ENCODE data around the gene ITPA. TPM values are rescaled to one million over a fixed set of nuclear protein-coding genes. Genes with fewer than 3 reads are reported as not detected.

ITPA gene
- total RNA-seq, 2 donors from 2014 or later, result 43.9 to 48.0 TPM

DNA sequence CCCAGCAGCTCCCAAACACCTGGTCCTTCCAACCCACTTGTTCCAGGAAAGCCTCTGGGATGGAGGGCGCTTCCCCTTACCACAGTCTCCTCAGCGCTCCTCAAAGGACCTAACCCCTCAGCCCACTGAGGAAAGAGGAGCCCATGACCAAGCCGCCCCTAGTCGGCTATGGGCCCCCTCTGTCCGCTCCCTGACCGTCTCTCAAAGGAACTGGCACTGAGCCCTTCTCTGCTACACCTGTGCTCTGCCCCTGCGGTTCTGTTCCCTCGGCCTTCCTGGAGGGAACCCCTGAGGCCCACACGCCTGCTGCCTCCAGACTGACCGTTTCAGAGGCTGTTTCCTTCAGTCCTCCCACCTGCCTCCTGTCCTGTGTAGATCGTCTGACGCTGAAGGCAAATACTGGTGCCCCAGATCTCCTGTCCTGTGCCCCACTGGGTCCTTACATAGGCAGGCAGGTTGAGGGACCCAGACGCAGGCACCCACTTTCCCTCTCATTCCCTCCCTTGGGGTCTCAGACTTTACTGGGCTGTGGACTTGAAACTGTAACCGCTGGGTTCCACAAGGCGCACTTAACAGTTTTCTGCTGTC is 31.6 kb downstream of the ITPA start:
- no peak for DNase-seq (ENCODE audit: low spot score)
- H3K36me3 ChIP-seq, result no peaks in the 10 kb centered on the region
- no peak overlapping the region for H3K4me3 ChIP-seq
- no peak overlapping the region for H3K27ac ChIP-seq
- whole genome bisulfite sequencing, result 85% methylated on average over 15 of the region's 15 CpGs
- no peaks in the 10 kb centered on the region for H3K9me3 ChIP-seq
- TF ChIP-seq POLR2A (IDR thresholded peaks at IDR 0.05) (no peak), POLR2AphosphoS5 (IDR thresholded peaks at IDR 0.05) (no peak)
- TF ChIP-seq, protein P1, sequence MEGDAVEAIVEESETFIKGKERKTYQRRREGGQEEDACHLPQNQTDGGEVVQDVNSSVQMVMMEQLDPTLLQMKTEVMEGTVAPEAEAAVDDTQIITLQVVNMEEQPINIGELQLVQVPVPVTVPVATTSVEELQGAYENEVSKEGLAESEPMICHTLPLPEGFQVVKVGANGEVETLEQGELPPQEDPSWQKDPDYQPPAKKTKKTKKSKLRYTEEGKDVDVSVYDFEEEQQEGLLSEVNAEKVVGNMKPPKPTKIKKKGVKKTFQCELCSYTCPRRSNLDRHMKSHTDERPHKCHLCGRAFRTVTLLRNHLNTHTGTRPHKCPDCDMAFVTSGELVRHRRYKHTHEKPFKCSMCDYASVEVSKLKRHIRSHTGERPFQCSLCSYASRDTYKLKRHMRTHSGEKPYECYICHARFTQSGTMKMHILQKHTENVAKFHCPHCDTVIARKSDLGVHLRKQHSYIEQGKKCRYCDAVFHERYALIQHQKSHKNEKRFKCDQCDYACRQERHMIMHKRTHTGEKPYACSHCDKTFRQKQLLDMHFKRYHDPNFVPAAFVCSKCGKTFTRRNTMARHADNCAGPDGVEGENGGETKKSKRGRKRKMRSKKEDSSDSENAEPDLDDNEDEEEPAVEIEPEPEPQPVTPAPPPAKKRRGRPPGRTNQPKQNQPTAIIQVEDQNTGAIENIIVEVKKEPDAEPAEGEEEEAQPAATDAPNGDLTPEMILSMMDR (IDR thresholded peaks at IDR 0.05), result no peak
- H3K4me1 ChIP-seq (replicated peaks), result peaks cover 5% of the 10 kb centered on the region
- intact Hi-C loops (cut with DNase I), result no loop called here
- no peaks in the 10 kb centered on the region for H3K27me3 ChIP-seq (replicated peaks; ENCODE audit: insufficient read depth)

- no peaks in the 10 kb centered on the region for H3K36me3 ChIP-seq
- no peaks in the 10 kb centered on the region for H3K9me3 ChIP-seq
- no peaks in the 10 kb centered on the region for H3K27me3 ChIP-seq (replicated peaks; ENCODE audit: insufficient read depth)
- no peak overlapping the region for H3K27ac ChIP-seq
- no peak overlapping the region for H3K4me3 ChIP-seq
- TF ChIP-seq, protein P1 (IDR thresholded peaks at IDR 0.05), result no peak
- no peak for TF ChIP-seq POLR2AphosphoS5 (IDR thresholded peaks at IDR 0.05)
- TF ChIP-seq POLR2A (IDR thresholded peaks at IDR 0.05), result no peak
- intact Hi-C loops (cut with DNase I), result no loop called here
- no peak for DNase-seq (ENCODE audit: low spot score)
- 76% methylated on average over 6 of the region's 6 CpGs for WGBS
- peaks cover 5% of the 10 kb centered on the region for H3K4me1 ChIP-seq (replicated peaks)
Measured at GRCh38 chr20:3242172-3242692, 32.9 kb downstream of the ITPA start.

GRCh38 chr20:3243718-3244358 is 34.5 kb downstream of the ITPA start:
- no peak for TF ChIP-seq POLR2AphosphoS5 (IDR thresholded peaks at IDR 0.05)
- TF ChIP-seq, protein P1 (IDR thresholded peaks at IDR 0.05), result no peak
- no peak for TF ChIP-seq POLR2A (IDR thresholded peaks at IDR 0.05)
- Histone ChIP-seq H3K9me3 (no peaks in the 10 kb centered on the region), H3K36me3 (no peaks in the 10 kb centered on the region), H3K27me3 (replicated peaks; ENCODE audit: insufficient read depth) (no peaks in the 10 kb centered on the region), H3K4me3 (no peak overlapping the region), H3K27ac (no peak overlapping the region), H3K4me1 (replicated peaks) (peaks cover 5% of the 10 kb centered on the region)
- 76% methylated on average over 11 of the region's 11 CpGs for WGBS
- intact Hi-C loops (cut with DNase I), result no loop called here
- DNase-seq (ENCODE audit: low spot score), result no peak

DNA sequence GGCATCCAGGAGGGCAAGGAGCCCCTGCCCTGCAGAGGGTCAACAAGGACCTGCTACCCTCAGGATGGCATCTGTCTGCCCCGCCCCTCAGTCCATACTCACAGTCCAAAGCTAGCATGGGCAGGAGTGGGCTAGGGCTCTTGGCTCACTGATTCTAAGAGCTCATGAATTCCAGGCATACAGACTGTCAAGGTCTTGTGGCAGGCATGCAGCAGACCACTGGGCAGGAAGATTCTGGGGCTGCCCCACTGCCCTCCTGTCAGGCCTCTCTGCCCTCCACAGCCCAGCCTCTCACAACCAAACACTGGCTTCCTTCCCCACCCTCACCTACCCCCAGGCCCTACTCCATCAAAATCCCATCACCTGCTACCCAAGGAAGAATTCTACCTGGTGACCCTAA is 35.3 kb downstream of the ITPA start:
- Histone ChIP-seq H3K27me3 (replicated peaks; ENCODE audit: insufficient read depth) (no peaks in the 10 kb centered on the region), H3K9me3 (no peaks in the 10 kb centered on the region)
- TF ChIP-seq POLR2A (IDR thresholded peaks at IDR 0.05) (no peak), POLR2AphosphoS5 (IDR thresholded peaks at IDR 0.05) (no peak)
- TF ChIP-seq, protein P1 (IDR thresholded peaks at IDR 0.05), result no peak

DNA sequence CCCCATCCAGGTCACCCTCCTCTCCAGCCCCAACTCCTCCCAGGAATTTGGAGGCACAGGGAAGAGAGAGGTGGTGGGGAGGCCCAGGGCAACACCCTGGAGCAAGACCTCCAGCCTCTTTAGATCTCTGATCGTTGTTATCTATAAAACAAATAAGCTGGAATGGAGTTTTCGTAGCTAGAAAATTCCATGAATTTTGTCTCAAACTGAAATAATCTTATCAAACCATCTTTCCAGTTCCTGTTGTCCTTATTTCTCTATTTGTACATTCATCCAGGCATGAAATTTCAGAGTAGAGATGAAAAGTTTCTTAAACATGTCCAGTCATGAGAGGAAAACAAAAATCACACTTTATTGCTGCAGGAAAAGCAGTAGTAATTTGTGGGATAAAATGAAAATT is 35.9 kb downstream of the ITPA start:
- no peak overlapping the region for H3K4me3 ChIP-seq
- no peaks in the 10 kb centered on the region for H3K4me1 ChIP-seq (replicated peaks)
- H3K9me3 ChIP-seq, result no peaks in the 10 kb centered on the region
- no peaks in the 10 kb centered on the region for H3K27me3 ChIP-seq (replicated peaks; ENCODE audit: insufficient read depth)
- no peak for TF ChIP-seq POLR2A (IDR thresholded peaks at IDR 0.05)
- no peak overlapping the region for H3K27ac ChIP-seq
- 30% methylated on average over 2 of the region's 2 CpGs for WGBS
- DNase-seq (ENCODE audit: low spot score), result no peak
- no peaks in the 10 kb centered on the region for H3K36me3 ChIP-seq
- intact Hi-C loops (cut with DNase I), result no loop called here

More for the DNA sequence above, 35.3 kb downstream of the ITPA start:
- H3K27ac ChIP-seq, result no peak overlapping the region
- DNase-seq (ENCODE audit: low spot score), result no peak
- intact Hi-C loops (cut with DNase I), result no loop called here
- H3K4me3 ChIP-seq, result no peak overlapping the region
- peaks cover under 1% of the 10 kb centered on the region for H3K4me1 ChIP-seq (replicated peaks)
- WGBS, result 100% methylated on average over 1 of the region's 1 CpG
- no peaks in the 10 kb centered on the region for H3K36me3 ChIP-seq
